GM18873 (cell line): Measurements from ENCODE around the gene SCN5A.

Experiments
- ATAC-seq: cut with Tn5 transposase; IDR thresholded peaks from one replicate; pipeline ENCODE4 v1.9.1; 2021; ENCODE audit warnings: mild to moderate bottlenecking, moderate library complexity, moderate number of reproducible peaks; ENCODE audit not compliant: unreplicated experiment, low FRiP score

The SCN5A gene

DNA sequence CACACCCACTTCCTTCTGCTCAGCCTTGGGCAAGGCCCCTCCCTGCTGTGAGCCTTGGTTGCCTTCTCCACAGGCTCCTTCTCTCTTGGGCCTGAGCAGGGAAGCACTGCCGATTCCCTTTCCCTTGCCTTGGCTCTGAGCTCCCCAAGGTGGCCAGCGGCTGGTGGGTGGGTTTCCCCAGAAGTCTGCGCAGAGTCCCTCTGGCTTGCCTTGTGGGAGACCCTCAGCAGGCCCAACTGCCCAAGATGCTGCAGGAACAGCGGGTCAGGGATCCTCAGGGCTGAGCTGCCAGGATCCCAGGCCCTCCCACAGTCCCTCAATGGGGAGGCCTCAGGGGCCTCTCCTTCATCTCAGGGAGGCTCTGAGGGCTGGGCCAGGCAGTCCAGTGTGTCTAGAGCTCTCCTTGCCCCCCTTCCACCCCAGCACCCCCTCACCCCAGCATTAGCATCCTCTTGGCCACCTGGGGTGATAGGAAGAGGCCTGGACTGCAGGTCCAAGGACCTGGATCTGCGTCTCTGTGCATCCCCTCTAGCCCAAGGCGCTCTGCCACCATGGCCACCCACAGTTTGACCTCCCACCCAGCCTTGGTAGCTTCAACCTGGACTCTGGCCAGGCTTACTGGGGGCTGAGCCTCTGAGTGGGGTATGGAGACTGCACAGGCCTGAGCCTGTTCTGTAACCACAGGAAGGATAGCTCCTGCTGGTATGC lies 84.7 kb downstream of the SCN5A start:
- ATAC-seq, result no peak

DNA sequence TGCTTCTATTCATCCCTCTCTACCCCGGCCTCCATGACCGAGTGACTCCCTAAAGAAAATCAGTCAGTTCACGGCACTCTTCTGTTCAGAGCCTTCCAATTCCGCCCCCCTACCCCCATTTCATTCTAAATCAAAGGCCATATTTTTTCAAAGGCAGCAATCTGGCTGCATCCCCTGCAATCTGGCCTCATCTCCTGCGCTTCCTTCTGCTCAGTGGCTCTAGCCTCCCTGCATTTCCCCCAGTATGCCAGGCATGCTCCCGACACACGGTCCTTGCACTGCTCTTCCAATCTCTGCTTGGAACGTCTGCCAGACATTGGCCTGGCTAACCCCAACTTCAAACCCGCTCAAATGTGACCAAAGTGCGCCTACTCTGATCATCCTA lies 85.6 kb downstream of the SCN5A start:
- no peak for ATAC-seq

DNA sequence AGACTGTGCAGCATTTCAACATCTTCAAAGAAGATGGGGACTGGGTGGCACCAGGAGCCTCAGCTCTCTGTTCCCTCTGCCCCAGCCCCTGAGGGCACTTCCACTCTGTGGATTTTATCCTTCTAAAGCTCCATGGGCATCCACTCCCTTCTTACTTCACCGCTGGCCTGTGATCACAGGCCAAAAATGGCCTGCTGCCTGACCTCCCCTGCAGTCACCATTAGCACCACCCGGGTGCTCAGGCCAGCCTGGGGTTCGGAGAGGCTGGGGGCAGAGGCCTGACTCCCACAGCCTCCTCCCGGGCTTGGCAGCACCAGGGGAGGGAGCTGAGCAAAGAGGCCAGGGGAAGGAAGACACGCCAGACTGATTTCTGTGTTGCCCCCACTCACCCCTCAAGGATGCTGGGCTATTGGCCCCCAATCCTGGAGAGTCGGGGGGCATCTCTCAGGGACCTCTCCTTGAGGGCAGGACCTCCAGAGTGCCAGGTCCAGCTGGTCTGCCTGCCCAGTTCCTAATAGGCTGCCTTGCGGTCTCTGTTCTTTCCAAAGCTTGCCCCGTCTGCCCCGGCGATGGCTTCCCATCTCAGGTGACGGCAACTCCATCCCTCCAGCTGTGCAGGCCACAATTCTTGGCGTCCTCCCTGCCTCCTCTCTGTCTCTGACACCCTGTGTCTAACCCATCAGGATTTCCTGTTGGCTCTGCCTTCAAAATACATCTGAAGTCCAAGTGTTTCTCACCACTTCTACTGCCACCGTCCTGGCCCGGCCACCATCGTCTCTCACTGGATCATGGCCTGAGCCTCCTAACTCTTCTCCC lies 86.2 kb downstream of the SCN5A start:
- ATAC-seq, result no peak

DNA sequence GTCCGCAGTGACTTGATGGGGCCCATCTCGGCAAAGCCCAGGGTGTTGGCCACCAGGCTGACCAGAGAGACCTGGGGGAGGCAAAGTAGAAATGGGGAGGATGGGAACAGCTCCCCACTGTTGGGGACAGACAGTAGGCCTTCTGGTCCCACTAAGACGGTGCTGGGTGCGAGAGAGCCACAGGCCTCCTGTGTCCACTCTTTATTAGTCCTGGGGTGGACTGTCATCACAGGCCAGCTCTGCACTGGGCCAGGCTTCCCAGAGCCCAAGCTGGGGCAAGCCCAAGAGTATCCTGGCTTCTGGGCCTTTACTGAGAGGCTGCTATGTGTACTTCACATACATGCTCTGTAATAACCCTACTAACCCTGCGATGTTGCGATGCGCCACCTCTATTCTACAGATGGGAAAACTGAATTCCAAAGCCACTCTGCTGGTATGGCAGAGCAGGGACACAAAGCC lies 87.0 kb downstream of the SCN5A start:
- no peak for ATAC-seq

DNA sequence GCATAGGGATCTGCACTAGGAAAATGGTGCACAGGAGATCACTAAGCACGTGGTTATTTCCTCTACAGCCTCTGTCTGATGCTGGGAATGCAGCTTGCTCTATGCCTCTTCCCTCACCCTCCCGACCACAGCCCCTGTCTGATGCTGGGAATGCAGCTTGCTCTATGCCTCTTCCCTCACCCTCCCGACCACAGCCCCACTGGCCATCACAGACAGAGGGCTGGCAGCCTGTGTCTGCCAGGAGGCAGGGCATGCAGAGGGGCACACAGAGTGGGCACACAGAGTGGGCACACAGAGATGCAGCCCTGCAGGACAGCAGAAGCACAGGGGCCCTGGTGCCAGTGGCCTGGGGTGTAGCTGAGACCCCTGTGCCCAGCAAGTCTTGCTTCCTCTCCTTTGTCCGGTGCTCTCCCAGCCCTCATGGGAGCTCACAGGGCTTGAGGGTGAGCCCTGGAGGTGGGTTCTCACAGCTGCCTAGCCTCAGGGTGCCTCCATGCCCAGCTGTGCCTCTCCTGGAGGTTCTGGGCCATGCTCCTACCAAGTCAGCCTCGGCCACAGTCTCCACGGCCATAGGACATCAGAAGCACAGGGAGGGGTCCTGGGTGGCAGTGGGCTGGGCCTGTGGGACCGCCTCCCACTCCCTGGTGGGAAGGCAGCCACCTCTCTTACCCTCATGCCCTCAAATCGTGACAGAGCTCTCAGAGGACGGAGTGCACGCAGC lies 87.6 kb downstream of the SCN5A start:
- no peak for ATAC-seq

DNA sequence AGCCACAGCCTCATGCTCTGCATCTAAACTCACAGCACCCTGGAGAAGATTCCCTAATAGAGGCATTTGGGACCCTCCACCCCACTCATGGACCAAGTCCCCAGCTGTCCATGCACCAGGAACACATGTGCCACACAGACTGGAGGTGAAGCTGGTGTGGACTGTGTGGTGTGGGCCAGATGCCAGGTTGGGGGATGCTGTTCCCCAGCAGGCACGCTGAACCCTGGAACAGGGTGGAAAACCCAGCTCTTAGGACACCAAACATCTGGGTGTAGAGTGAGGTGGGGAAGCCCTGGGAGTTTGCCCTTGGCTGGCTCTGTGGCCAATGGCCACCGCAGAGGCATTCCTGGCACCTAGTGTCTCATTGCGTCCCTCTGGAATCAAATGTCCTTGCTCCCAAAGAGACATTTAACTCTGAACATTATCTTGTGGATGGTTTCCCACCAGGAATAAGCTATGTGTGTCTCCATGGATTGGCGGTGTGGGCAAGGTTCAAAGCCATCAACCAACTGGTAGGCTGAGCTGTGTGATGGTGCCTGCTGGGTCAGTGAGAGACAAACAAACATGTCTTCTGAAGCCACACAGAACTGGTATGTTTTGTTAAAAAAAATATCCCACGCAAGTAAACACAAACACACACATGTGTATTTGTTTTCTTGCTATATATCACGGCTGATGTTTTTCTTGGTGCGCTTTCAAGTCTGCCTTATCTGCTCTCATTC lies 88.3 kb downstream of the SCN5A start:
- ATAC-seq, result no peak

DNA sequence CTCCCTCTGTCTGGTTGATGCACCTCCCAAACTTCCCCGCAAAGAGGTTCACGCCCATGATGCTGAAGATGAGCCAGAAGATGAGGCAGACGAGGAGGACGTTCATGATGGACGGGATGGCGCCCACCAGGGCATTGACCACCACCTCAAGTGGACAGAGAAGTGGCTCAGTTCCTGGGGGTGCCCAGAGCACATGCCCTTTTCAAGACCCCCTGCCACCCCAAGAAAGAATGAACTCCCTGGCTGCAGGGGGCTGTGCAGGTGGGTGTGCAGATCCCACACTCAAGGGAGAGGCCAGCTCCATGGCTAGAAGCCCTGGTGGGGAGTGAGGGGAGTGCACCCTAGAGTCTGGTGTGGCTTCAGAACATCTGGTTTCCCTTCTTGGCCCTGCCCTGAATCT lies 89.2 kb downstream of the SCN5A start:
- no peak for ATAC-seq

DNA sequence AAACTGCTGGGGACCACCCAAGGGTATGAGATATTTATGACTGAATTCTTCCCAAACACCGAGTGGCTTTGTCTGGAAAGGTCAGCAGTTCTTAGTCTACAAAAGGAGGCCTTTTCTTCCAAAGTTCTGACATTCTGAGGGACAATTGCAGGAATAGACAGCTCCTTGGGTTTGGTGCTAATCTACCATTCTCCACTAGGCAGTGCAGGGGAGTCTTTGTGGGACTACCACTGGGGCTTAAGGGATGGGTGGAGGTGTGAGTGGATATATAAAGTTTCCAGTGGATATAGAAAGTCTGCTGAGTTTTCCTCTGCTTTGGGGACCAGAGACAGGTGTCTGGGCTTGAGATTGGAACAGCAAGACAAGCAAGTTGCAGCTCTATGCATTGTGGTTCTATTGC lies 90.6 kb downstream of the SCN5A start:
- no peak for ATAC-seq

DNA sequence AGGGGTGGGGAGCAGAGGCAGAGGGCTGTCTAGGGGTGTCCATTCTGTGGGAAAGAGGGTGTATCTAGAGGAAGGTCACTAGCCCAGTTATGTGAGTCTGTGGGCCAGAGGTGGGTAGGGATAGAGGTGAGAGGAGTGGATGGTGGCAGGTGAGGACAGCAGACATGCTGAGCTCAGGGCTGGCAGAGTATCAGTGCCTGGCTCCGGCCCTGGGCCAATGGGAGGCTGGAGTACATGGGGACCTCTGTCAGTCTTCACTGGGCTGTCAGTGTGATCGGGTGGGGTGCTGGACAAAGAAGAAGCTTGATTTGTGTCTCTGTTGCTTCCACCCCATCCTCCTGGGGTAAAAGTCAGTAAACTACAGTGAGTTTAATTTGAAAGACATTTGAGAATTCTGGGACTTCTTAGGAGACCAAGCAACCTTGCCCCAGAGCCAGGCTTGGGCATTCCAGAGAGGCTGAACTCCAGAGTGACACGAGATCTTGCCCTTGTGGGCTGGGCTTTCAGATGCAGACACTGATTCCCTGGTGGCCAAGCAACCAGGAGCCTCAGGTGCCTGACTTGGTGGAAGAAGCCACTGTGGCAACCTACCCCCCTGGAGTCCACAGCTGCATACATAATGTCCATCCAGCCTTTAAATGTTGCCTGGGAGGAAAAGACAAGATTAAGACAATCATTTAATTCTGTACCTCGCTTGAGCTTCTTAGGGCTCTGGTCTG lies 92.7 kb downstream of the SCN5A start:
- no peak for ATAC-seq

DNA sequence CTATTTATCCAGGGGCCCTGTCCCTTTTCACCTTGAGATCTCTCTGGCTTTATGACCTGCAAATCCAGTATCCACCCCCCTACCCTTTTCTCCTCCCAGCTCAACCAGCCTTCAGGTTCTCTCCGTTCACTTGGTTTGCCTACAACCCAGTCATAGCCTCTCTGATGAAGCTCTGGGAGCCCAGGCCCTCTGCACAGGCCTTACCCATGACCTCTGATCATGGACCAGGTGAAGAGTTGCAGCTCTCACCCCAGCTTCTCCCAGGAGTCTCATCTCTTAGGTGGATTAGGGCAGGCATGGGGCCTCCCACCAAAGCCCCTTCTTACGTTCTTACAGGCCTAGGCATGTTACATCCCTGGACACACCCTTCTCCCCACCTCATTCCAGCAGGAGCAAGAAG lies 93.6 kb downstream of the SCN5A start:
- no peak for ATAC-seq

DNA sequence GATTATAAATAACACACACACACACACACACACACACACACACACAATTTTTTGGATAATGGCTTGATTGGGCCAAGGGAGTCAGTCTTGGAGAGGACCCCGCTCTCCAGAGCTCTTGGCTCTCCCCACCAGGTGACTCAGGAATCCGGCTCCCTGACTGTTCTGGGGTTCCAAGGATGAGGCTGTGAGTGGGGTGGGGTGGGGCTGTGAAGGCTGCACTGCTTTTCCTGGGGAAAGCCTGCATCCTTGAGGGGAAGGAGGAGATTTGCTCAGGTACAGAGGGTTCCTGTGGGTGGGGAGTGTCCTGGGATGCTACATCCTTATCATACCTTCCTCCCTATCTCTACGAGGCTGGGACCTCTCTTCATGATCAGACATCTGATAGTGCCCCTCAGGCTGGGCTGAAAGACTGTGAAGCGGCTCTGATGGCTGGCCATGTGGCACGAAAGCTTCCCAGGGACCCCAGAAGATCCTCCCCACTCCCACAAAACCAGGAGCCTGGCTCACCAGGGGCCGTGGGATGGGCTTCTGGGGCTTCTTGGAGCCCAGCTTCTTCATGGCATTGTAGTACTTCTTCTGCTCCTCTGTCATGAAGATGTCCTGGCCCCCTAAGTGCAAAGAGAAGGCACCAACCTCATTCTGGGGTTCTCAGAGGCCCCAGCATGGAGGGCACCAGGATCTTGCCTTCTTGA lies 94.2 kb downstream of the SCN5A start:
- no peak for ATAC-seq

DNA sequence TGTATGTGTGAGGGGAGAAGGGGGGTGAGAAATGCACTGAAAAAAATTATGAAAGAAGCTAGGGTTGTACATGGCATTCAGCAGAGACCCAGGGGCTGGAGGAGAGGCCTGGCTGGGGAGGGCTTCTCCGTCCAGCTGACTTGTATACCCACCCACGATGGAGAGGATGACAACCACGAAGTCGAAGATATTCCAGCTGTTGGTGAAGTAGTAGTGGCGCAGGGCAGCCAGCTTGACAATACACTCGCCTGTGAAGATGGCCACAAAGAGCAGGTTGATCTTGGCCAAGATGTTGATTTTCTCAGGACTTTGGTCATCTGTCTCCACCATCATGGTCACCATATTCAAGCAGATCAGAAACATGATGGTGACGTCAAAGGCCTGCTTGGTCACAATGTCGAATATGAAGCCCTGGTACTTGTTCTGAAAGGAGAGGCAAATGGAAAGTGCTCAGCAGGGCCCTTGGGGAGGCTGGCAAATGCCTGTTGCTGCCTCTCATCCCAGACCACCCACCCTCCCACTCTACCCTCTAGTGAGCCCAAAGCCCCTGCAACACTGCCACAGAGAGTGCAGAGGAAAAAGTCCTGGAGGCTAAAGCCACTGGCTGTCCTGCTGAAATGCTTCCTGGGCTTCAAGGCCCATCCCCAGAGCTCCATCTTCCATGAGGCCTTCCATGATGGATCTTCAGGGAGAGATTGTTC lies 95.2 kb downstream of the SCN5A start:
- no peak for ATAC-seq

DNA sequence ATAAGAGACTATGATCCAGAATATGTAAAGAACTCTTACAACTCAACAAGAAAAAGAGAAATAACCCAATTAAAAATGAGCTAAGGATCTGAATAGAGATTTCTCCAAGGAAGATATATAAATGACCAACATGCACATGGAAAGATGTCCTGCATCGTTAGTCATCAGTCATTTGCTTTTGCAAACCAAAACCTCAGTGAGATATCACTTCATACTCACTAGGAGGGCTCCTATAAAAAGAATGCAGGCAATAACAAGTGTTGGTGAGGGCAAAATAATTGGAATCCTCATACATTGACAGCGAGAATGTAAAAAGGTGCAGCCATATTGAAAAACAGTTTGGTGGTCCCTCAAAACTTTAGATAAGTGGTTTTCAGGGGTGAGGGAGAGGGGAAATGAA lies 96.4 kb downstream of the SCN5A start:
- no peak for ATAC-seq

DNA sequence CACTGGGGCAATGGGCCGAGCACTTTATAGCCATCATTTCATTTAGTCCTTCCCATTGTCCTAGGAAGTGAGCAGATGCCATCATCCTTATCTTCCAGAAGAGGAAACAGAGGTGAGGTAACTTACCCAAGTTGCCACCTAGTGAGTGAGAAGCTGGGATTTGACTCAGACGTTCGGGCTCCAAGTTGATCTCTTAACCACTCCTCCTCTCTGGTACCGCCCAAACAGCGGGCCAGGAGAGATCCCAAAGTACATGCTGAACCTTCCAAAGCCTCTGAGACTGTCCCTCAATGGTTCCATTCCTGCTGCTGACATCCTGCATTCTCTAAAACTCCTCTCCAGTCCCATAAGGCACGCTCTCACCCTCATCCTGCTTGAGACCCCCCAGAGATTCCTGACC lies 97.1 kb downstream of the SCN5A start:
- ATAC-seq, result no peak

DNA sequence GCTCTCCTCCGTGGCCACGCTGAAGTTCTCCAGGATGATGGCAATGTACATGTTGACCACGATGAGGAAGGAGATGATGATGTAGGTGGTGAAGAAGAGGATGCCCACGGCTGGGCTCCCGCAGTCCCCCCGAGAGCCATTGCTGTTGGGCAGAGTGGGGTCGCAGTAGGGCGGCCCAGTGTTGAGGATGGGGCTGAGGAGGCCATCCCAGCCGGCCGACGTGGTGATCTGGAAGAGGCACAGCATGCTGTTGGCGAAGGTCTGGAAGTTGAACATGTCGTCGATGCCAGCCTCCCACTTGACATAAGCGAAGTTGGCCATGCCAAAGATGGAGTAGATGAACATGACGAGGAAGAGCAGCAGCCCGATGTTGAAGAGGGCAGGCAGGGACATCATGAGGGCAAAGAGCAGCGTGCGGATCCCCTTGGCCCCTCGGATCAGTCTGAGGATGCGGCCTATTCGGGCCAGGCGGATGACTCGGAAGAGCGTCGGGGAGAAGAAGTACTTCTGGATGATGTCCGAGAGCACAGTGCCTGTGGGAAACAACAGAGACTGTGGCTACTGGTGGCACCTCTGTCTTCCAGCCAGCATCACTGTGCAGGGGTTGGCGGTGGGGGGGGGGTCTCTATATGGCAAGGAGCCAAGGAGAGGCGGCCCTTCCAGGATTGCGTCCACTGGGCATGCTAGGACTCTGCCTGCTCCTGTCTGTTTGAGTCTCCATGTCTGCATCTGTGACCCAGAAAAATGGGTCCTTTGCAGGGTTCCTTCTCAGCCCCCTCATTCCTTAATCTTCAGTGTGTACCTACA lies 98.3 kb downstream of the SCN5A start:
- no peak for ATAC-seq

DNA sequence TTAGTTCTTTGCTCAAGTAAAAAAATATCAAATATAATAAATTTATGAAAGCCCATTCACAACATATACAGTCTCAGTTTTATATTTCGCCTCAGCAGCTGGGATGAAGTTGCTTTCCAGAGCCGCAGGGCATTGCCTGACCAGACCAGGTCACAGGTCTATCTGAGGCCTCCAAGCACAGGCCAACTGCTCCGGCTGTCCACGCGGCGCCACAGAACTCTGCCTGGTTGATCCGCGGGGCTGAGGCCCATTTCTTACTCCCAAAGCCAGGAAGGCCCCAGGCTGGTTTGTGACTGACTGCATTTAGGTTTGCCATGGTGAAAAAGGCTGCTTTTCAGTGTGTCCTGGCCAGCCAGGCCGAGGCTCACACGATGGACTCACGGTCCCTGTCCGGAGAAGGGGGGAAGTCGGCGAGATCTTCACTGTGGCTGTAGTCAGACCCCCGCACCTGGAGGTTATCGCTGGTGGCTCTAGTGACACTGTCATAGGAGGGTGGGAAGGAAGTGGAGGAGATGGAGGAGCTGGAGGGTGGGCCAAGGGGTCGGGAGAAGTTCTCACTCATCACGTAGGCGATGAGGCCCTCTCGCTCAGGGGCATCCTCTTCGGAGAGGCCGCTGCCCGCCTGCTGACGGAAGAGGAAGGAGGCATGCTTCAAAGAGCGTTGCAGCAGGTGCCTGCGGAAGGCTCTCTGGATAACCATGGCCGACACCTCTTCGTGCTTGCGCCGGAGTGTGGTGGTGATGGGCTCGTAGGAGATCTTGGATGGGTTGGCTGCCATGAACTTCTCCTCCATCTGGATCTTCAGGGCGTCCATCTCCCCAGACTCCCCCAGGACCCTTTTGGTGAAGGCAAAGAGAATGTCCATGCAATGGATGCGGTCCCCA lies 99.3 kb downstream of the SCN5A start:
- no peak for ATAC-seq

DNA sequence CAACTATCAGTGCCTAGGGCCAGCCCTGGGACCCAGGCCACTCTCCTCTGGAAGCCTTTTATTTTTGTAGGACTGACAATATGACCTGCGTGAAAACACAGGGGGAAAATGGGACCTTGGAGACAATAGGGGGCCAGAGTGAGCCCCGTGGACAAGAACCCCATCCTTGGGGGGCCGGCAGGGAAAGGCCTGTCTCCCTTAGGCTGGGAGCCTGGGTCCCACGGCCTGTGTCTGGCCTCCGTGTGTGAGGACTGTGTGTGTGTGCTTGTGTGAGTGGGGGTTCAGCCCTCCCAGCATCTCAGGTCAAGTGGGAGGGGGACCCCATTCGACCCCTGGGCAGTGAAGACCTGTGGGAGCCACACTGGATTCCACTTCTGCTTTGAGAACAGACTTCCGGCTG lies 100.0 kb downstream of the SCN5A start:
- ATAC-seq, result no peak
